ENCODE measurements around the gene NCBP2.

DNA sequence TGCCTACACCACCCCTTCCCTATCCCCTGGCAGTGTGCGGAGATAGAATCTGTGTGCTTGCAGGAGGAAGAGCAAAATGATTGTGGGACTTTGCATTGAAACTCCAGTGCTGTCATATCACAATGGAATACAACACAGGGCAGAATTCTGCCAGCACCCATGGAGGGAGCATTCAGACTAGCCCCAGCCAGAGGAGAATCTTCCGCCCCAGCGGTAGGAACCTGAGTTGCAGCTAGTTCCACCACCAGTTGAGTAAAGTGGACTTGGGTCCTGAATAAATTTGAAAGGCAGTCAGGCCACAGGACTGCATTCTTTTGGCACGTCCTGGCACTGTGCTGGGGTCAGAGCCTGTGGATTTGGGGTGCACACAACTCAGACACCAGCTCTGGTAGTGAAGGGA lies 27.5 kb downstream of the NCBP2 start:
- TF ChIP-seq, protein P1, sequence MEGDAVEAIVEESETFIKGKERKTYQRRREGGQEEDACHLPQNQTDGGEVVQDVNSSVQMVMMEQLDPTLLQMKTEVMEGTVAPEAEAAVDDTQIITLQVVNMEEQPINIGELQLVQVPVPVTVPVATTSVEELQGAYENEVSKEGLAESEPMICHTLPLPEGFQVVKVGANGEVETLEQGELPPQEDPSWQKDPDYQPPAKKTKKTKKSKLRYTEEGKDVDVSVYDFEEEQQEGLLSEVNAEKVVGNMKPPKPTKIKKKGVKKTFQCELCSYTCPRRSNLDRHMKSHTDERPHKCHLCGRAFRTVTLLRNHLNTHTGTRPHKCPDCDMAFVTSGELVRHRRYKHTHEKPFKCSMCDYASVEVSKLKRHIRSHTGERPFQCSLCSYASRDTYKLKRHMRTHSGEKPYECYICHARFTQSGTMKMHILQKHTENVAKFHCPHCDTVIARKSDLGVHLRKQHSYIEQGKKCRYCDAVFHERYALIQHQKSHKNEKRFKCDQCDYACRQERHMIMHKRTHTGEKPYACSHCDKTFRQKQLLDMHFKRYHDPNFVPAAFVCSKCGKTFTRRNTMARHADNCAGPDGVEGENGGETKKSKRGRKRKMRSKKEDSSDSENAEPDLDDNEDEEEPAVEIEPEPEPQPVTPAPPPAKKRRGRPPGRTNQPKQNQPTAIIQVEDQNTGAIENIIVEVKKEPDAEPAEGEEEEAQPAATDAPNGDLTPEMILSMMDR (IDR thresholded peaks at IDR 0.05): no peak
- TF ChIP-seq POLR2A (IDR thresholded peaks at IDR 0.05): no peak
